Hypothalamus (tissue), 51 donors: Measurements from ENCODE around the gene SLC26A2.
"Not testable (repeated sequence)": the region's sequence is repeated elsewhere in the genome, so short reads cannot be mapped to it uniquely, and the experiment has no call there.

Experiments used
- DNase-seq, 51 donors: peaks; one replicate each; lab custom pipeline; 2025; lab: John Stamatoyannopoulos, UW

Gene SLC26A2

GRCh38 chr5:149936044-149936699, 24.4 kb upstream of the SLC26A2 start:
- no peak for DNase-seq

- DNase-seq, result no peak
These were observed 23.9 kb upstream of the SLC26A2 start for GRCh38 chr5:149936700-149937091.

GRCh38 chr5:149937610-149938009, 22.9 kb upstream of the SLC26A2 start:
- no peak for DNase-seq

- DNase-seq, result no peak
These were observed 22.3 kb upstream of the SLC26A2 start for GRCh38 chr5:149938279-149938678.

- DNase-seq, result no peak
These were observed 21.7 kb upstream of the SLC26A2 start for GRCh38 chr5:149938791-149939358.

GRCh38 chr5:149939546-149939945, 21.0 kb upstream of the SLC26A2 start:
- DNase-seq, result no peak

- no peak for DNase-seq
These were observed 20.4 kb upstream of the SLC26A2 start for GRCh38 chr5:149940077-149940574.

GRCh38 chr5:149940941-149941644, 19.5 kb upstream of the SLC26A2 start:
- DNase-seq, result no peak

- no peak for DNase-seq
These were observed 18.8 kb upstream of the SLC26A2 start for GRCh38 chr5:149941795-149942194.

- no peak for DNase-seq
These were observed 18.4 kb upstream of the SLC26A2 start for GRCh38 chr5:149942199-149942598.

GRCh38 chr5:149942741-149943169, 17.8 kb upstream of the SLC26A2 start:
- DNase-seq, result not testable (repeated sequence)

- DNase-seq, result not testable (repeated sequence)
These were observed 17.2 kb upstream of the SLC26A2 start for GRCh38 chr5:149943177-149943949.

GRCh38 chr5:149944666-149945065, 15.9 kb upstream of the SLC26A2 start, which contains the start of gene PDE6A:
PDE6A (minus strand) TSS chr5:149944793; CDS start chr5:149944673, 120 bp downstream.
- no peak for DNase-seq

GRCh38 chr5:149946118-149946517, 14.4 kb upstream of the SLC26A2 start:
- no peak for DNase-seq

- no peak for DNase-seq
These were observed 11.6 kb upstream of the SLC26A2 start for GRCh38 chr5:149948993-149949392.

- no peak for DNase-seq
These were observed 9.3 kb upstream of the SLC26A2 start for GRCh38 chr5:149951138-149951749.

GRCh38 chr5:149953436-149954121, 7.0 kb upstream of the SLC26A2 start:
- DNase-seq, result no peak

- no peak for DNase-seq
These were observed 5.8 kb upstream of the SLC26A2 start for GRCh38 chr5:149954798-149955197.

- DNase-seq, result no peak
These were observed 3.9 kb upstream of the SLC26A2 start for GRCh38 chr5:149956685-149957084.

- DNase-seq, result no peak
These were observed 2.7 kb upstream of the SLC26A2 start for GRCh38 chr5:149957855-149958254.
